GM15510 (cell line): ENCODE data around the gene RGS3.

Experiments used
- POLR2A ChIP-seq: IDR thresholded peaks from 3 replicates; pipeline ENCODE4 v1.6.1; 2011; ENCODE audit warnings: borderline replicate concordance; ENCODE audit not compliant: insufficient read length; ENCODE audit errors: extremely low read depth

Gene RGS3

DNA sequence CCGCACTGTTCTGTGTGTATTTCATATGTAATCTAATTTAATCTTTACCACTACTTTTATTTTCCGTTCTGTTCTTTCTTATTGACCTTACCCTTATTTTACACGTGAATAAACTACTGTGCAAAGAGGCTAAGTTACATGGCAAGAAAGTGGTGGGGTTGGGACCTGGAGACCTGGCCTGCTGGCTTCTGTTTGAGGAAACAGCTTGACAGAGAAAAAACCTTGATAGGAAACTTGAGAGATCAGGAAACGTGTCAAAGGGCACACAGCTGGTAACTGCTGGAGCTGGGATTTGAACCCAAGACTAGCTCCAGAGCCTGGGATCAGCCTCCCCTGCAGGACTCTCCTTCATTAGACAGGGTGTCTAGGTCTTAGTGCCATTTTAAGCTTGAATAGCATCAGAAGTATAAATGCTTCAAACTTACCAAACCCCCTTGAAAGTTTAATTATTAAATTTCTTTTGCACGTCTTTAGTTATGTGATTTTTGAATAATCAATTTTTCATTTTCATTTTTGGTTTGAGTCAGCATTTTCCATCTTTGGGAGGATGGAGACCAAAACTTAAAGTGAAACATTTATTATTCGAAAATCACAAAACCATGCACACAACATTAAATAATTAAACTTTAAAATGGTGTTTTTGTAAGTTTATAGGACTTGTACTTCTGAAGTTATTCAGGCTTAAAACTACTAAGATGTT, 129.5 kb downstream of the RGS3 start:
- no peak for TF ChIP-seq POLR2A

DNA sequence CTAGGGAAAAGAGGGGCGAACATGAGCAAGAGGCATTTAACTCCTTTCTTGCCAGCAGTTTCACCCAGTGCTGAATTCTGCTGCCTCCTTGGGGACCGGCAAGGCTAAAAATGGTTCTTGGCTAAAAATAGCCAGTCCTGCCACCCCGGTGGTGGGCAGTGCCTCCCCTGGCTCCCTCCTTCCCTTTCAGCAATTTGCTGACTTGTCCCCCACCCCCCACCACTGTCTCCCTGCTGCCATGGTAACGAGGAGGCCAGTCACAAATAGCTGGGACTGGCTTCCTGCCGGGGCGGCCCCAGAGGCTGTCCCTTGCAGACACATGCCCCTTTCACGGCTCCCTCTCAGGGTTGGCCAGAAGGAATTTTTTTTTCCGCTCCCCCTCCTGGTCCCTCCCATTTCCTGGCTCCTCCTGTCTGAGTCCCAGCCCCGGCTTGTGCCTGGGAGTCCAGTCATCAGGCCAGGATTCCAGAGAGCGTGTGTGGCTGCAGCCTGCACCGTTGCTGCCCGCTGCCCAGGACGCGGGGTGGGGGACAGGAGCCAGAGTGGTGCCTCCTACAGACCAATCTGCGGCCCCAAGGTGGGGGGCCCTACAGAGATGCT, 130.3 kb downstream of the RGS3 start:
- peak; percentile 26 for TF ChIP-seq POLR2A

DNA sequence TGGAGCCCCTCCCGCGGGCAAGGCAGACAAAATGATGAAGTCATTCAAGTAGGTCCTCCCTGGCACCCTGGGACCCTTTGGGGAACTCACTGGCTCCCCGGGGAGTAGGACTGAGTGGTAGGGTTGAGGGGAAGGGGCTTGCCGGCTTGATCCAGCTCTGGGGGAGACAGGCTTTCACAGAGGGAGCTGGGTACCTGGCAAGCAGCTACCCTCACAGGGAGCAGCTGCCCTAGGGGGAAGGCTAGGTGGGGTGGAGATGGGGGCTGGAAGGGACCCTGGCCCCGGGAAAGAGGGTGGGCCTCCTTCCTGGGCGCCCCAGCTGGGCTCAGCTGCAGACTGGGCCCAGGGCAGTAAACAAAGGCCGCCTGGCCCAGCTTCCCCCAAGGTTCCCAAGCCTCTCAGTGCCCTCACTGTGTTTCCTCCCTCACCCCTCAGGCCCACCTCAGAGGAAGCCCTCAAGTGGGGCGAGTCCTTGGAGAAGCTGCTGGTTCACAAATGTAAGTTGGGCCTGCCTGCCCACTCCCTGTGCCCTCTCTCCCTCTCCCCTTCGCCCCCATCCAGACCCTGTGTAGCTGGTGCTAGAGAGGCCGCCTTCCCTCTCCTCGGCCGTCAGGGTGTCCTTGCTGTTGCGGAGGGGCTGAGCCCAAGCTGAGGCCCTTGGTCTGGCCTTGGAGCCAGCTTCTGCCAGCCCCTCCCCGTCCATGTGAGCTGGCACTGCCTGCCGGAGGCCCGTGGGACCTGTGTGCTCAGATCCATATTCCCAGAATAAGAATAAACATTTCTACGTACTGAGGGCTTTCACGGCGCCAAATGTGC, 131.2 kb downstream of the RGS3 start:
- TF ChIP-seq POLR2A, result no peak

DNA sequence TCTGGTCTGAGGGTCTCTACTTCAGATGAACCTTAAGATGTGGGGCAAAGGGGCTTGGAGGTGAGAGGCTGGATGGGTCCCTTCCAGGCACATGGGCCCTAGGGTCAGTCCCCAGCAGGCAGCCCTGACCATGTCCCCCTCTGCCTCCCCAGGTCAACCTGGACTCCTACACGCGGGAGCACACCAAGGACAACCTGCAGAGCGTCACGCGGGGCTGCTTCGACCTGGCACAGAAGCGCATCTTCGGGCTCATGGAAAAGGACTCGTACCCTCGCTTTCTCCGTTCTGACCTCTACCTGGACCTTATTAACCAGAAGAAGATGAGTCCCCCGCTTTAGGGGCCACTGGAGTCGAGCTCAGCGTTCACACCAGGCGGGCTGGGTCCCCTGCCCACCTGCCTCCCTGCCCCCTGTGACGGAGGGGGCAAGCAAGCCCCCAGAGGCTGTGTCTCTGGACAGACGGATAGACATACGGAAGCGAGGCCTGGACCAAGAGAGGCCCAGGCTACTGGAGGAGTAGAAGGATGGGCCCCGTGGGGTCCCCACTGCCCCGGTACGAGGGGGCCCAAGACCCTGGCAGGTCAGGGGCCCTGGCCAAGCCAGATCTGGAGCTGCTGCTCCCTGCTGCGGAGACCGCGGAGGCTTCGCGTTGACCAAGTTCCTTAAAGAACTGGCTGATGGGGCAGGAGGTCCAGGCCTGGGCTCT, 133.2 kb downstream of the RGS3 start:
- TF ChIP-seq POLR2A, result no peak

DNA sequence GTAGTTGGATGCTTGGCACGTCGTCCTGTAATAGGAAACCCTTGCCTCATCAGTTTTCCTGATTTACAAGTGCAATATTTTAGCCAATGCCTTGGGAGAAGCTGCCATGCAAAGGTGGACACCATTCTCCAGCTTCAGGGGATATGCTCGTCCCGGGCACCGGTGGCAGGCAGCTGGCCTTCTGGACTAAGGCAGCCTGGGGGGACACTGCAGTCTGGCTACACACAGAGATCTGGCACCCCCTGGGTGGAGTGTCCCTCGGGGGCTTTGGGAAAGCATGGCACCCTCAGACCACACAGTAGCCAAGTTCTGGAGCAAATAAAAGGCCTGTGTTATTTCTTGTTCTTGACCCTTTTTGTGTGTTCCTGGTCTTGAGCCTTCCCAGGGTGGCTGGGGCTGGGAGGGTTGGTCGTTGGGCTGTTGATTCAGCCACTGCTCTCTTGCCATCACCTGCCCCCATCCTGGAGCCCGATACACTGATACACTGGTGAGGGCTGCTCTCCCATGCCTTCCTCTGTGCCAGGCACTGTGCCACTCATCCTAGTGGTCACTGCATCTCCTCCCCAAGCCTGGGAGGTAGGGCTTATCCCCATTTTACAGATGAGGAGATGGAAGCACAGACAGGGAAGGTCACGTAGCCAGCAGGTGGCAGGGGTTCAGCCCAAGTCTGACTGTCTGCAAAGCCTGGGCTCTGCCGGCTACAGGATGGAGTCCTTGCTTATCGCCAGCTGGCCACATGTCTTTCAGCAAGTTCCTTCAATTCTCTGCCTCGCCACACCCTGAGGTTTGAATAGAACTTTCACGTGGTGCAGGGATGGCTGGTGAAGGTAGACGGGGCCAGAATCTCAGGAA, 134.1 kb downstream of the RGS3 start:
- no peak for TF ChIP-seq POLR2A

DNA sequence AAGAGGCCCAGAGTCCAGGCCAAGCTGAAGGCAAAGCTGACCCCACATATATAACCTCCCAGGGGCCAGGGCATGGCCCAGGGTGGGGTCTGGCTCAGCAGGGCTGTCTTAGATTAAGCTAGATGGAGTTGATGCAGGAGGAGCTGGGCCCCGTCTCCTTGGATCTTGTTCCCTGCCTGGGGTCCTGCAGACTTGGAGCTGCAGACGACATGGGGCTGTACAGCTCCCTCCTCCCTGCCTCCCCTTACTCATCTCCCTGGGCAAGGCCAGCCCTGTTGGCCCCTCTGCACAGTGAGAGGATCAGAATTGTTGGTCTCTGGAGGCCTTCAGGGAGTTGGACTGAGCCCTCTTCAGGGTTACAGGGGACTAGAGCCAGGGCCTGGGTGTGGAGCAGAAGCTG, 134.9 kb downstream of the RGS3 start:
- TF ChIP-seq POLR2A, result no peak

DNA sequence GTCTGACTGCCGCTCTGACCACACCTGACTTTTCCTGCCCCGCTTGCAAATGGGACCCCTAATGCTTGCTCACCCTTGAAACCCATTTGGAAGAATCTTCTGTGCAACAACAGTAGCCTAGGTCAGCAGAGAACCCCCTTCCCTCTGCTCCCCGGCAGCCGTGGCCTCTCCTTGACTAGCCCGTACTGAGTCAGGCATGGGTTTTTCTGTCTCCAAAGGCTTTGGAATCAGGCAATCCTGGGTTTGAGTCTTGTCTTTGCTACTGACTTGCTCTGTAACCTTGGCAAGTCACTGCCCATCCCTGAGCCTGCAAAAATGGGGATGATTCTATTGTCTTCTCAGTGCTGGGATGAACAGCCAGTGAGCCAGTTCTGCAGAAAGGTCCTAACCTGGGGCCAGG, 135.4 kb downstream of the RGS3 start:
- no peak for TF ChIP-seq POLR2A

DNA sequence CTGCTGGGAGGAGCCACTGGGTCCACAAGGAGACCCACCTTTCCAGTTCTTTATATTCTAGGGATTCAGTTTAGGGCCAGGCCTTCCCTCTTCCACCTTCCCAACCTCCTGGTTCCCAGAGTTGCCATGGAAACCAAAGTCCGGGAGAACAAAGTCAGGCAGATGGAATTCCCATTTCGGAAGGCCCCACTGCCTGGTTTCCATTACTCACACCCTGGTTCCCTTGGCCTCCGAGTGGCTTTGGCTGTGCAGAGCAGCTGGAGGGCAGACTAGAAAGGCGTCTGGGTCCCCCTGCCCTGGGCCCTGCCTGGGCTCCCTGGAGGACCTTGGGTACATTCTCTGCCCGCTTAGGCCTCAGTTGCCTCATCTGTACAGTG, 136.1 kb downstream of the RGS3 start:
- TF ChIP-seq POLR2A, result no peak

DNA sequence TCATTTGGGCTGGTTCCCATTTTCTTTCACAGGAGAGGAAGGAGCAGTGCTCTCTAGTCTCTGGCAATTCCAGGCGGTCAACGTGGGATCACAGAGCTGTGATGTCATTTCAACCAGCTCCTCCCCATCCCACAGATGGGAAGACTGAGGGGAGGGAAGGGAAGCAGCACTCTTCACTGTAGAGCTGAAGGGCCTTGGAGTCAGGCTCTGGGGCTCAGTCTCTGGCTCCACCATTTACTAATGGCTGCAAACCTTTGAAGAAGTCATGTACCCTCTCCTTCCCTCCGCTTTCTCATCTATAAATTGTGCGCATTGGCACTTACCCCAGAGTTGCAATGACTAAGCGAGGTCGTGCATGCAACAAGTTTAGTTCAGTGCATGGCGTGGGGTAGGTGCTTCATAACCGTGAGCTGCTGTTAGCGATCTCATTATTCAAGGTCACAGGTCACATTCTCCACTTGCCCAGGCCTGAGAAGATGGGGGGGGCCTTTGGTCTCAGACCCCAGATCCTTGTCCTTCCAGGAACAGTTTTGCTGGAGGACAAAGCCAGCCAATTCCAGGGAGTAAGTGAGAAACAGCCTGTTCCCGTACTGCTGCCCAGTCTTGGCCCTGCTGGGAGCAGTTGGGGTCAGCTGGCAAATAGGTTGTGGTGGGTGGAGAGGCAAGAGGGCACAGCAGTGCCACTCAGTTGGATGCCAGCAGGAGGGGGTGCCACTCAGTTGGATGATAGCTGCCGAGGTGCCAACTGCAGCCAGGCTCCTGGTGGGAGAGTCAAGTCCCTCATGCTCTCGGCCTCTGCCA, 136.7 kb downstream of the RGS3 start:
- TF ChIP-seq POLR2A, result no peak

DNA sequence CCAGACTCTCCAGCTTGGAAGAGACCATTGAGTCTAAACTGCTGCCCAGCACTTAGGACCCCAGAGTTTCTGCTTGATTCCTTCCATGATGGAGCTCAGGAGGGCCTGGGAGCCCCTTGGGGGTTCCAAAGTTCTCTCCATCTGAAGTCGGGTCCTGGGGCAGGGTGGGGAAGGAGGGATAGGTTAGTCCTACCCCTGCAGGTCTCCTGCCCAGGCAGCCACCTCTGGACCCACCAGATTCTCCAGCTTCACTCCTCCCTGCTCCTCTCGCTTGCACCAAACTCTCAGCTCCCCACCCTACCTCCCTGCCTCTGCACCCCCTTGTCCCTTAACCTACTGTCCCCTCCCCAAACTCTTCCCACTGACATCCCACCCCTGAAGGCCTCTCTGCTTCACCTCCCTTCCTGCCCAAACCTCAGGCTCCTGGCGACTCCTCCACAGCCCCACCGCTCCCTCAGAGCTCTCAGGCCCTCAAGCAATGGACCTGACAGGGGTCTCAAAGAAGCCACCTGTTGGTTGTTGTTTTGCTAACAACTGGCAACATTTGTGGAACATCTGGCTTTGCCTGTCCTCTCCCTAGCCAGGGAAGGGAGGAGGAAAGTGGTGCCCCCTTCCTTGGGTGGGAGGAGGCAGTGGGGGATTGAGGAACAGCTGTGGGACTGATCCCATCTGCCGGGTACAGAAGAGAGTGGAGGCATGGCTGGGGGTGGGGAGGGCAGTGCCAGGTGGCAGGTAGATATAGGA, 137.5 kb downstream of the RGS3 start:
- TF ChIP-seq POLR2A, result no peak

DNA sequence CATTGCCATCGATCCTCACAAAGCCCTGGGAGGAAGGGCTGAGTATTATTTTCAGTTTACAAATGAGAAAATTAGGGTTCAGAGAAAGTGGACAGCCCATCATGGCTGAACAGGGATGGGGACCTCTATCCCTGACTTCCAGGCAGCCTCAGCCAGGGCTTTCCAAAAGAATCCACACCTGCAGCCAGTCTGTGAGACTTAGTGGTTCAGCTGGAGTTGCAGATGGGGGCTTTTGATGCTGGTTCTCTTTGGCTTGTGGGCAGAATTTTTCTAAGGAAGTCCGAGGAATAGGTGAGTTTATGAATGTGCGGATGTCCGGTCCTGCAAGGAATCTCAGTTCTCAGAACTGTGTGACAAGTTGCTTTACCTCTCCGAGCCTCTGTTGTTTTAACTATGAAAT, 138.1 kb downstream of the RGS3 start:
- no peak for TF ChIP-seq POLR2A

DNA sequence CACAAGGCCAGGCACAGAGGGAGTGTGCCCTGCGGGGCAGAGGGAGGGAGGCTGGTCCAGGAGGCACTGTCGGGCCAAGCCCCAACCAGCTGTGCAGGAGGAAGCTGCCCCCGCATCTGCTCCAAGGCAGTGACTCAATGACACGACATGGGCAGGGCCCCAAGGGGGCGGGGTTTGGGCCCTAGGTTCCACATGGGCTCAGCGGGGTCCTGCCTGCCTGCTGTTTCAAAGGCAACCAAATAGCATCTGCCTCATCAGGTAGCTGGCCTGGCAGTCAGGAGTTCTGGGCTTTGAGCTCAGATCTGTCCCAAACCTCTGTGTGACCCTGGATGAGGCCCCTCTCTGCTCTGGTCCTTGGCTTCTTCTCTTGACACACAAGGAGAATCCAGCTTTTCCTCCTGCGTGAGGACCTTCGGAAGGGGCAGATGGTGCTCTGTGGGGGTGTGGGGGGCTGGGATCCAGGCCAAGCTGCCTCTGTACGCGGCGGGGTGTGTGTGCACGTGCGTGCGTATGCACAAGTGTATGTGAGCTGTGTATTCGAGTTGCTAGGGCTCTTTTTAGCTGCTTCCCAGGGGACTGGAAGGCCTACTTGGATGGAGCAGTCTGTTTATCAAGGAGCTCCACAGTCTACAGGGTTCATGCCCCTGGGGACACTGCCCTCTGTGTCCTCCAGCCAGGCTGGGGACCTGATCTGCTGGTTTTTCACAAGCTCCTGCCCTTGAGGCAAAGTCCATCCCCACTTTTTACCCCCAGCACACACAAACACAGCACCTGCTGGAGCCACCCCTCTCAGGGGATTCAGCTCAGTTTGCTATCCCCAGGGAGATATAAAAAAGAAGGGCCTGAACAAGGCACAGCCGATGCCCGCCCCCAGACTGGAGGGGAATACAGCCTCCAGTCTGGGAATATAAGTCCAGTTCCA, 138.9 kb downstream of the RGS3 start:
- TF ChIP-seq POLR2A, result no peak

DNA sequence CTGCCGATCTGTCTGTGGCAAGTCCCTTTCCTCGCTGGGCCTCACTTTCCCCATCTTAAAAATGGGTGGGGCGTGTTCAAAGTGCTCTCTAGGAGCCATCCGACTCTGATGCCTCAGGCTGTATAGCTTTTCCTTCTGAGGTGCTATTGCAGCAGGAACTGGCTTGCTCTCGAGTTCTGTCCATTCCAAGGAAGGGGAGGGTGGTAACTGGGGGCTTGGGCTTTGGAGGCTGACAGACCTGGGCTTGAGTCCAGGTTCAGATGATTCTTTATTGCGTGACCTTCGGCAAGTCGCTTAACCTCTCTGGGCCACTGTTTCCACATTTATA, 139.5 kb downstream of the RGS3 start:
- TF ChIP-seq POLR2A, result no peak

DNA sequence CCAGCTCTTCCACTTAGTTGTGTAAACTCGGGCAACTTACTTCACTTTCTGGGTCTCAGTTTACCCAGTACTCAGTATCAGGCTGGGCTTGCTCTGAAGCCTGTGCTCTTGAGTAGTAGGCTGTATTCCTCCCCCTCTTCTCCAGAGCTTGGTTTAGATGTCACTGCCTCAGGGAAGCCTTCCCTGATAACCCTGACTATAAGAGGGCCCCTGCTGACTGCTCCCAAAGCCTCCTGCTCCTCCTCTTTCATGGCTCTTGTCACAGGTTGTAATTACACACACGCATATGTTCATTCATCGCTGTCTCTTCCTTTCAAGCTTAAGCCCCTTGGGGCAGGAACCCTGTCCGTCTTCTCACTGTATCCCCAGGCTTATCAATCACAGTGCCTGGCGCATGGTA, 140.2 kb downstream of the RGS3 start:
- no peak for TF ChIP-seq POLR2A
